GM12878 (cell line): ENCODE results near the gene LYPD6. TPM values are rescaled to one million over a fixed set of nuclear protein-coding genes. Genes with fewer than 3 reads are reported as not detected.
A peak's percentile ranks its signal among the peaks of the same experiment; 100 is the strongest.

Source experiments
- BCL11A ChIP-seq: IDR thresholded peaks from 2 replicates; pipeline ENCODE4 v1.6.1; 2011; ENCODE audit warnings: low read depth, low read length
- CREM ChIP-seq: IDR thresholded peaks from 2 replicates; pipeline ENCODE4 v1.6.1; 2014; ENCODE audit warnings: antibody characterized with exemption, low read depth
- EP300 ChIP-seq, 2 experiments: fragments of 150-350 bp in 1 of 2; IDR thresholded peaks; 2 replicates each; pipeline ENCODE4 v1.6.1; 2011 to 2012; ENCODE audit warnings: low read depth in 2 of 2, low read length in 2 of 2, borderline replicate concordance in 1 of 2, improper control_type of control experiment in 1 of 2, inconsistent platforms in 1 of 2; ENCODE audit not compliant: control insufficient read depth in 1 of 2
- HDAC2 ChIP-seq: fragments of 200-600 bp; sonication (generic); IDR thresholded peaks from 2 replicates; pipeline ENCODE4 v1.6.1; 2017
- KDM1A ChIP-seq: fragments of 200-600 bp; sonication (generic); IDR thresholded peaks from 2 replicates; pipeline ENCODE4 v1.6.1; 2016; ENCODE audit warnings: borderline replicate concordance
- MYC ChIP-seq: IDR thresholded peaks from 2 replicates; pipeline ENCODE4 v1.6.1; 2011; ENCODE audit warnings: mild to moderate bottlenecking, low read length, moderate library complexity, inconsistent platforms; ENCODE audit not compliant: insufficient read depth, insufficient replicate concordance, insufficient read length, severe bottlenecking
- NFYB ChIP-seq: IDR thresholded peaks from 2 replicates; pipeline ENCODE4 v1.6.1; 2011; ENCODE audit warnings: low read depth, mild to moderate bottlenecking, low read length, improper control_type of control experiment, moderate library complexity; ENCODE audit not compliant: insufficient read depth
- NR2C1 ChIP-seq: fragments of 450-650 bp; IDR thresholded peaks from 2 replicates; pipeline ENCODE4 v1.6.1; 2017; ENCODE audit warnings: antibody characterized with exemption, mild to moderate bottlenecking, moderate library complexity
- STAT3 ChIP-seq: IDR thresholded peaks from 2 replicates; pipeline ENCODE4 v1.6.1; 2011; ENCODE audit warnings: low read depth, low read length, improper control_type of control experiment
- polyA plus RNA-seq, 11 experiments: library from polyadenylated mRNA; depleted of rRNA in 4 of 11; unstranded in 6 of 11; stranded (reverse) in 5 of 11; fragments of >200 nt; fragmentation: Nextera tagmentation in 4 of 11; fragmentation: Illumina TruSeq in 1 of 11; extraction: Ambion mirVana in 4 of 11; extraction: Trizol in 1 of 11; gene quantifications; 1 replicate in 1 of 11; 2 replicates in 10 of 11; pipeline versions ENCODE4 v1.2.1 to v1.2.3, GENCODE V29; 2011 to 2016; ENCODE audit warnings: inconsistent platforms in 2 of 11, missing spikeins in 2 of 11, low read depth in 1 of 11
- total RNA-seq, 4 experiments: library from RNA; depleted of rRNA in 3 of 4; stranded (reverse); fragments of >200 nt in 3 of 4; fragmentation: Illumina TruSeq in 1 of 4; extraction: Trizol in 1 of 4; gene quantifications; 2 replicates each; pipeline versions ENCODE4 v1.2.1 to v1.2.3, GENCODE V29; 2013 to 2021
- TF ChIP-seq, protein P1 (sequence below), 3 experiments: IDR thresholded peaks in 2 of 3; conservative IDR thresholded peaks in 1 of 3; 2 replicates each; pipeline ENCODE4 v1.5.1; 2011; ENCODE audit warnings: low read depth in 3 of 3, low read length in 3 of 3, mild to moderate bottlenecking in 3 of 3, control low read depth in 2 of 3, moderate library complexity in 2 of 3, inconsistent platforms in 1 of 3, mixed read lengths in 1 of 3; ENCODE audit not compliant: control insufficient read depth in 2 of 3, insufficient read depth in 1 of 3; ENCODE audit errors: extremely low read depth in 1 of 3
- TF ChIP-seq, protein P2 (sequence below): fragments of 450-650 bp; IDR thresholded peaks from 2 replicates; pipeline ENCODE4 v1.6.1; 2017; ENCODE audit warnings: mild to moderate bottlenecking, moderate library complexity

The LYPD6 gene
- total and polyA plus RNA-seq, 10 of the 15 experiments (the other 5 are each of a cell fraction or from before 2014, with no cell fraction given): not detected

DNA sequence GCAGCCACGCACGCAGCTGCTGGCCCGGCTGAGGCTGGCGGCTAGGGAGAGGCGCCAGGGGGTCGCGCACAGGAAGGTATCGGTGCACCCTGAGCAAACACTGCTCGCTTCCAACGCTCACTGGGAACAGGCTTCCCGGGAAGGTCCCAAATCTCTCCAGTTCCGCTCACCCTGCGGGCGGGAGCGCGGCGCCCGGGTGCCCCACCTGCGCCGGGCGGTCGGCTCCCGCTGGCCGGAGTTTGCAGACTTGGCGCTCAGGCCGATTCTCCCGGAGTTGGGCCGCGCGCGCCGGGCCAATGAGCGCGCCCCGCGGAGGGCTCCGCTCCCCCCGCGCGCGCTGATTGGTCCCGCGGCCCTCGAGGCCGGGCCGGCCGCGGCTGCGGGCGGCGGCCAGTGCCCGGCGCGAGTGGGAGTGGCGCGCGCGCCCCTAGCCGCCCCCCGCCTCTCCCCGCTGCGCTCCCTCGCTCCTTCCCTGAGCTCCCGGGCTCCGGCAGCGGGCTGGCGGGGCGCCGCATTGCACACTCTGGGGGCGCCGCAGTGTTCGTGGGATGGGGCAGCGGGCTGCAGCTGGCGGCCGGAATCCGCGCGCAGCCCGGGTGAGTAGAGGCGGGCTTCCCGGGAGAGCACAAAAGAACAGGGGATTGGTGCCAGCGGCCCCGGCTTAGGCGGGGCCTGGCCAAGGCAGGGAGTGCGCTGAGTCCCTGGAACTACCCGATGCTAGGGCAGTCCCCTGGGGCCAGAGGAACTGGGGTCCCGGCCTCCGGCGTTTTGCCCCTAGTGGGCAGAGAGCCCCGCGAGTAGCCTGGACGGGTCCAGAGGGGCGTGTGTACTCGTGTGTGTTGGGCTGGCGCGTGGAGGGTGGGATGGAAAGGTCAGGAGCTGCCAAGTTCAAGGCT is at the start of gene LYPD6 (continued):
- TF ChIP-seq, protein P1, sequence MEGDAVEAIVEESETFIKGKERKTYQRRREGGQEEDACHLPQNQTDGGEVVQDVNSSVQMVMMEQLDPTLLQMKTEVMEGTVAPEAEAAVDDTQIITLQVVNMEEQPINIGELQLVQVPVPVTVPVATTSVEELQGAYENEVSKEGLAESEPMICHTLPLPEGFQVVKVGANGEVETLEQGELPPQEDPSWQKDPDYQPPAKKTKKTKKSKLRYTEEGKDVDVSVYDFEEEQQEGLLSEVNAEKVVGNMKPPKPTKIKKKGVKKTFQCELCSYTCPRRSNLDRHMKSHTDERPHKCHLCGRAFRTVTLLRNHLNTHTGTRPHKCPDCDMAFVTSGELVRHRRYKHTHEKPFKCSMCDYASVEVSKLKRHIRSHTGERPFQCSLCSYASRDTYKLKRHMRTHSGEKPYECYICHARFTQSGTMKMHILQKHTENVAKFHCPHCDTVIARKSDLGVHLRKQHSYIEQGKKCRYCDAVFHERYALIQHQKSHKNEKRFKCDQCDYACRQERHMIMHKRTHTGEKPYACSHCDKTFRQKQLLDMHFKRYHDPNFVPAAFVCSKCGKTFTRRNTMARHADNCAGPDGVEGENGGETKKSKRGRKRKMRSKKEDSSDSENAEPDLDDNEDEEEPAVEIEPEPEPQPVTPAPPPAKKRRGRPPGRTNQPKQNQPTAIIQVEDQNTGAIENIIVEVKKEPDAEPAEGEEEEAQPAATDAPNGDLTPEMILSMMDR (IDR thresholded peaks at IDR 0.05 in 2 of 3, conservative IDR thresholded peaks at IDR 0.05 in 1 of 3; ENCODE audit: control insufficient read depth in 2 of 3, extremely low read depth in 1 of 3, insufficient read depth in 1 of 3, low read depth in 3 of 3, low read length in 3 of 3): no peak
- no peak for TF ChIP-seq BCL11A
- TF ChIP-seq HDAC2: no peak
- TF ChIP-seq, protein P2, sequence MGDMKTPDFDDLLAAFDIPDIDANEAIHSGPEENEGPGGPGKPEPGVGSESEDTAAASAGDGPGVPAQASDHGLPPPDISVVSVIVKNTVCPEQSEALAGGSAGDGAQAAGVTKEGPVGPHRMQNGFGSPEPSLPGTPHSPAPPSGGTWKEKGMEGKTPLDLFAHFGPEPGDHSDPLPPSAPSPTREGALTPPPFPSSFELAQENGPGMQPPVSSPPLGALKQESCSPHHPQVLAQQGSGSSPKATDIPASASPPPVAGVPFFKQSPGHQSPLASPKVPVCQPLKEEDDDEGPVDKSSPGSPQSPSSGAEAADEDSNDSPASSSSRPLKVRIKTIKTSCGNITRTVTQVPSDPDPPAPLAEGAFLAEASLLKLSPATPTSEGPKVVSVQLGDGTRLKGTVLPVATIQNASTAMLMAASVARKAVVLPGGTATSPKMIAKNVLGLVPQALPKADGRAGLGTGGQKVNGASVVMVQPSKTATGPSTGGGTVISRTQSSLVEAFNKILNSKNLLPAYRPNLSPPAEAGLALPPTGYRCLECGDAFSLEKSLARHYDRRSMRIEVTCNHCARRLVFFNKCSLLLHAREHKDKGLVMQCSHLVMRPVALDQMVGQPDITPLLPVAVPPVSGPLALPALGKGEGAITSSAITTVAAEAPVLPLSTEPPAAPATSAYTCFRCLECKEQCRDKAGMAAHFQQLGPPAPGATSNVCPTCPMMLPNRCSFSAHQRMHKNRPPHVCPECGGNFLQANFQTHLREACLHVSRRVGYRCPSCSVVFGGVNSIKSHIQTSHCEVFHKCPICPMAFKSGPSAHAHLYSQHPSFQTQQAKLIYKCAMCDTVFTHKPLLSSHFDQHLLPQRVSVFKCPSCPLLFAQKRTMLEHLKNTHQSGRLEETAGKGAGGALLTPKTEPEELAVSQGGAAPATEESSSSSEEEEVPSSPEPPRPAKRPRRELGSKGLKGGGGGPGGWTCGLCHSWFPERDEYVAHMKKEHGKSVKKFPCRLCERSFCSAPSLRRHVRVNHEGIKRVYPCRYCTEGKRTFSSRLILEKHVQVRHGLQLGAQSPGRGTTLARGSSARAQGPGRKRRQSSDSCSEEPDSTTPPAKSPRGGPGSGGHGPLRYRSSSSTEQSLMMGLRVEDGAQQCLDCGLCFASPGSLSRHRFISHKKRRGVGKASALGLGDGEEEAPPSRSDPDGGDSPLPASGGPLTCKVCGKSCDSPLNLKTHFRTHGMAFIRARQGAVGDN: no peak
- TF ChIP-seq EP300 (IDR thresholded peaks at IDR 0.05; ENCODE audit: borderline replicate concordance in 1 of 2, control insufficient read depth in 1 of 2, low read depth in 2 of 2, low read length in 2 of 2): no peak
- no peak for TF ChIP-seq MYC
- no peak for TF ChIP-seq STAT3
- no peak for TF ChIP-seq KDM1A
- no peak for TF ChIP-seq CREM
- TF ChIP-seq NR2C1: no peak
- TF ChIP-seq NFYB: peak; percentile 85
- TF ChIP-seq, all 136 proteins: peak for 2
